K562 (cell line): ENCODE results near the gene KMT5C. TPM values are rescaled to one million over a fixed set of nuclear protein-coding genes. Genes with fewer than 3 reads are reported as not detected.

Source experiments
- ATAC-seq: fragments of 200-7000 bp; cut with Tn5 transposase; 3 replicates; pipeline ENCODE4 v1.9.1; 2020; ENCODE audit warnings: moderate library complexity
- BruUV-seq: library from RNA; stranded (reverse); fragments of 400-500 nt; replicated peaks from 2 replicates; lab custom pipeline; 2021; lab: Mats Ljungman, UMichigan
- CTCF ChIA-PET: fragments of 300-600 bp; formaldehyde crosslinking; extraction: SDS; loops from one replicate; lab custom pipeline; 2021; ENCODE audit warnings: low intra/inter-chr PET ratio; lab: Yijun Ruan, JAX
- POLR2A ChIA-PET: fragments of 300-600, 350-650 bp; sonication (Branson Sonifier 250); formaldehyde crosslinking; extraction: SDS; loops from one replicate; lab custom pipeline; 2021; ENCODE audit warnings: antibody characterized with exemption, inconsistent platforms; lab: Yijun Ruan, JAX
- DNase-seq, 4 experiments: peaks; one replicate each; pipeline versions ENCODE4 v3.0.0 to v3.0.0-alpha.2; 2011 to 2018; ENCODE audit warnings: low spot score in 3 of 4, mixed read lengths in 3 of 4; ENCODE audit errors: extremely low read depth in 1 of 4
- FAIRE-seq: peaks from 2 replicates; lab custom pipeline; 2011; peaks lifted over from hg19 to GRCh38; lab: Jason Lieb, UNC
- H2AFZ ChIP-seq: 2 replicates; pipeline ENCODE4 v1.6.0; 2011; ENCODE audit warnings: low read depth, low read length, control low read depth, inconsistent platforms
- H3K27ac ChIP-seq: fragments of 200-600 bp; 3 replicates; pipeline ENCODE4 v1.8.0; 2011; ENCODE audit warnings: low read depth, mild to moderate bottlenecking, control low read depth, inconsistent platforms, low read length, moderate library complexity, mixed read lengths; ENCODE audit errors: extremely low read depth
- H3K27me3 ChIP-seq, 2 experiments: fragments of 300-600 bp in 1 of 2; 2 replicates in 1 of 2; 3 replicates in 1 of 2; pipeline versions ENCODE4 v1.6.0 to v1.8.0; 2011; ENCODE audit warnings: inconsistent platforms in 2 of 2, low read length in 2 of 2, mild to moderate bottlenecking in 1 of 2, mixed read lengths in 1 of 2, moderate library complexity in 1 of 2; ENCODE audit not compliant: control insufficient read depth in 2 of 2, insufficient read depth in 2 of 2
- H3K36me3 ChIP-seq: fragments of 300-600 bp; 3 replicates; pipeline ENCODE4 v1.8.0; 2011; ENCODE audit warnings: mild to moderate bottlenecking, low read length, inconsistent platforms; ENCODE audit not compliant: control insufficient read depth, insufficient read depth
- H3K4me1 ChIP-seq, 2 experiments: fragments of 200-600 bp in 1 of 2; replicated peaks in 1 of 2; 2 replicates in 1 of 2; 3 replicates in 1 of 2; pipeline versions ENCODE4 v1.5.1 to v1.8.0; 2011; ENCODE audit warnings: inconsistent platforms in 2 of 2, low read length in 2 of 2, mild to moderate bottlenecking in 1 of 2, mixed read lengths in 1 of 2, moderate library complexity in 1 of 2; ENCODE audit not compliant: control insufficient read depth in 2 of 2, insufficient read depth in 2 of 2
- H3K4me2 ChIP-seq: 2 replicates; pipeline ENCODE4 v1.6.1; 2011; ENCODE audit warnings: low read length, control low read depth, inconsistent platforms, mixed read lengths; ENCODE audit not compliant: insufficient read depth
- H3K4me3 ChIP-seq: fragments of 200-600 bp; sonication (generic), shearing (Covaris generic); 2 replicates; pipeline ENCODE4 v1.5.1; 2016; ENCODE audit warnings: control low read depth, inconsistent platforms
- H3K79me2 ChIP-seq: fragments of 200-600 bp; 3 replicates; pipeline ENCODE4 v1.8.0; 2011; ENCODE audit warnings: low read length, inconsistent platforms; ENCODE audit not compliant: control insufficient read depth, insufficient read depth
- H3K9ac ChIP-seq, 2 experiments: 2 replicates each; pipeline versions ENCODE4 v1.6.0 to v1.6.1; 2011; ENCODE audit warnings: low read depth in 2 of 2, low read length in 2 of 2, control low read depth in 1 of 2, inconsistent platforms in 1 of 2, mild to moderate bottlenecking in 1 of 2, mixed read lengths in 1 of 2; ENCODE audit not compliant: insufficient read depth in 1 of 2
- H3K9me1 ChIP-seq: one replicate; pipeline ENCODE4 v1.6.0; 2011; ENCODE audit warnings: inconsistent platforms, mild to moderate bottlenecking, low read length, moderate library complexity; ENCODE audit not compliant: control insufficient read depth, insufficient read depth
- H3K9me3 ChIP-seq: replicated peaks from 2 replicates; pipeline ENCODE4 v1.5.1; 2011; ENCODE audit warnings: low read depth, low read length, inconsistent platforms; ENCODE audit not compliant: control insufficient read depth, insufficient read depth
- H4K20me1 ChIP-seq: replicated peaks from 2 replicates; pipeline ENCODE4 v1.6.1; 2011; ENCODE audit warnings: low read length, inconsistent platforms, mixed read lengths; ENCODE audit not compliant: control insufficient read depth, insufficient read depth
- CC2D1A ChIP-seq: fragments of 450-650 bp; IDR thresholded peaks from 2 replicates; pipeline ENCODE4 v1.6.1; 2017; ENCODE audit warnings: mild to moderate bottlenecking
- CEBPG ChIP-seq, 3 experiments: fragments of 200-800 bp in 1 of 3; sonication (Bioruptor generic) in 1 of 3; sonication (generic) in 1 of 3; formaldehyde crosslinking in 1 of 3; IDR thresholded peaks in 2 of 3; conservative IDR thresholded peaks in 1 of 3; 2 replicates each; pipeline versions ENCODE4 v1.6.1 to v1.8.0; 2016 to 2022; ENCODE audit warnings: missing compliant biosample characterization in 2 of 3, missing genetic modification characterization in 2 of 3, mild to moderate bottlenecking in 1 of 3, missing genetic modification reagents in 1 of 3
- ELF4 ChIP-seq: fragments of 450-650 bp; formaldehyde crosslinking; IDR thresholded peaks from 2 replicates; pipeline ENCODE4 v1.4.0; 2022; ENCODE audit warnings: missing genetic modification characterization
- PCBP2 ChIP-seq: fragments of 200-400 bp; formaldehyde crosslinking; IDR thresholded peaks from 2 replicates; pipeline ENCODE4 v1.6.1; 2018; ENCODE audit warnings: low read length, low read depth, mild to moderate bottlenecking, moderate library complexity; ENCODE audit not compliant: poor library complexity, severe bottlenecking
- ZBTB7A ChIP-seq: IDR thresholded peaks from 2 replicates; pipeline ENCODE4 v1.6.1; 2011; ENCODE audit warnings: low read depth, mild to moderate bottlenecking, low read length, moderate library complexity, borderline replicate concordance; ENCODE audit not compliant: control insufficient read depth
- ZNF324 ChIP-seq: fragments of 250-450 bp; sonication (Bioruptor Pico); IDR thresholded peaks from 2 replicates; pipeline ENCODE4 v1.4.0; 2020; ENCODE audit warnings: mild to moderate bottlenecking
- ZNF41 ChIP-seq: fragments of 250-450 bp; sonication (Bioruptor Pico); conservative IDR thresholded peaks from 2 replicates; pipeline ENCODE4 v1.4.0; 2020; ENCODE audit warnings: mild to moderate bottlenecking
- ZNF551 ChIP-seq: fragments of 250-450 bp; sonication (Bioruptor Pico); IDR thresholded peaks from 2 replicates; pipeline ENCODE4 v1.5.0; 2021; ENCODE audit warnings: mild to moderate bottlenecking, moderate library complexity
- ZSCAN32 ChIP-seq: fragments of 450-650 bp; formaldehyde crosslinking; IDR thresholded peaks from 2 replicates; pipeline ENCODE4 v1.4.0; 2020; ENCODE audit warnings: mild to moderate bottlenecking, moderate library complexity
- WGBS: fragments of 100-300 bp; shearing (Covaris generic); methylation state at CpG from one replicate; pipeline ENCODE4 v1.1.6; 2016; ENCODE audit warnings: low coverage, mixed read lengths; ENCODE audit not compliant: insufficient coverage; ENCODE audit errors: missing lambda C conversion rate; 5-methylcytosine and 5-hydroxymethylcytosine counted together
- in situ Hi-C: fragments of 300-500 bp; cut with MboI; formaldehyde crosslinking; loops from 4 replicates; pipeline ENCODE4 v1.15.0; 2018; ENCODE audit warnings: inconsistent platforms, mixed read lengths
- intact Hi-C: fragments of 100-400 bp; cut with micrococcal nuclease; formaldehyde crosslinking; loops from 2 replicates; pipeline ENCODE4 v1.14.2; 2022
- polyA plus RNA-seq, 8 experiments: library from polyadenylated mRNA; depleted of rRNA in 4 of 8; stranded (reverse) in 5 of 8; unstranded in 3 of 8; fragments of >200 nt; fragmentation: Nextera tagmentation in 2 of 8; fragmentation: Illumina TruSeq in 1 of 8; extraction: Ambion mirVana in 2 of 8; extraction: Trizol in 1 of 8; gene quantifications; 2 replicates each; pipeline versions ENCODE4 v1.2.1 to v1.2.3, GENCODE V29; 2011 to 2014; ENCODE audit warnings: inconsistent platforms in 1 of 8, missing spikeins in 1 of 8
- total RNA-seq, 7 experiments: library from RNA; depleted of rRNA in 6 of 7; stranded (reverse); fragments of >200 nt in 6 of 7; fragmentation: Illumina TruSeq in 2 of 7; extraction: Trizol in 2 of 7; gene quantifications; 2 replicates each; pipeline versions ENCODE4 v1.2.1 to v1.2.3, GENCODE V29; 2011 to 2021; ENCODE audit warnings: low replicate concordance in 1 of 7
- TF ChIP-seq, protein P1 (sequence below): fragments of 450-650 bp; formaldehyde crosslinking; IDR thresholded peaks from 2 replicates; pipeline ENCODE4 v1.4.0; 2022; ENCODE audit warnings: missing genetic modification characterization
- TF ChIP-seq, protein P2 (sequence below): fragments of 450-650 bp; IDR thresholded peaks from 2 replicates; pipeline ENCODE4 v1.6.1; 2017; ENCODE audit warnings: mild to moderate bottlenecking, moderate library complexity

KMT5C gene
- total and polyA plus RNA-seq, 9 of the 15 experiments (the other 6 are each of a cell fraction or from before 2014, with no cell fraction given) = 0.15 to 53.5 (median 16.6) TPM

DNA sequence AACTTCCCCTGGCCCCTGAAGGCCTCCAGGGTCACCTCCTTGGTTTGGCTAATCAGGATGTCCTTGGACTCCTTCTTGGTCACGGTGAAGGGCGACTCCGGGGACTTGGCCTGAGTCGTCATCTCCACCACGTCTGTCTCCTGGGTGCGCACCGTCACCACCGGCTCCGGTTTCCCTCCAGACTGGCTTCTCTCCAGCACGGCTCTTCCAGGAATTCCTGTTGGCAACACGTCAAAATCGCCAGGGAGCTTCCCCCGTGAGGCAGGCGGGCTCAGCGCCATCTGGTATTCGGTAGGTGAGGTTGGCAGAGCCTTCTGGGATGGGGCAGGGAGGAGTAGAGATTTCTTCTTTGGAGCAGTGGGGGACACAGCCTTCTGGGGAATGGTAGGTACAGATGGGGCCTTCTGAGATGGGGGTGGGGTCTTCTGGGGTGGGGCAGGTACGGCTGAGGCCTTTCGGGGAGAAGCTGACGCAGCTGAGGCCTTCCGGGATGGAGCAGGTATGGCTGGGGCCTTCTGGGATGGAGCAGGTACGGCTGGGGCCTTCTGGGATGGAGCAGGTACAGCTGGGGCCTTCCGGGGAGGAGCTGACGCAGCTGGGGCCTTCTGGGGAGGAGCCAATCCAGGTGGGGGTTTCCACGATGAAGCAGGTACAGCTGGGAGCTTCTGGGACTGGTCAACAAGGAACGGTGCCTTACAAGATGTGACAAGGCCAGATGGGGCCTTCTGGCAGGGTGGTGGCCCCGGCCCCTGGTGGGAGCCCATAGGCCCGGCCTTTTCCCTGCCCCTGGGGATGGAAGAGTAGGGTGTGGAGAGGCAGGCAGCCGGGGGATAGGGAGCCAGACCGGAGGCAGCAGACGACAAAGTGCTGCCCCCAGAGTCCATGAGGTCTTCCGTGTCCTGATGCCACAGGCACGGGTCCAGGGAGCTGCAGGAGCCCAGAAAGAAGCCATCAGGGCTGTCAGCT, 19.6 kb downstream of the KMT5C start (continued):
- TF ChIP-seq CEBPG (CRISPR knock-in tag; IDR thresholded peaks at IDR 0.05) (no peak), CEBPG (tag; conservative IDR thresholded peaks at IDR 0.05 in 1 of 2, IDR thresholded peaks at IDR 0.05 in 1 of 2) (no peak), ELF4 (no peak), ZNF324 (CRISPR knock-in tag) (no peak), PCBP2 (no peak), ZSCAN32 (CRISPR knock-in tag) (no peak), ZNF551 (CRISPR knock-in tag) (no peak)
- TF ChIP-seq, protein P1, sequence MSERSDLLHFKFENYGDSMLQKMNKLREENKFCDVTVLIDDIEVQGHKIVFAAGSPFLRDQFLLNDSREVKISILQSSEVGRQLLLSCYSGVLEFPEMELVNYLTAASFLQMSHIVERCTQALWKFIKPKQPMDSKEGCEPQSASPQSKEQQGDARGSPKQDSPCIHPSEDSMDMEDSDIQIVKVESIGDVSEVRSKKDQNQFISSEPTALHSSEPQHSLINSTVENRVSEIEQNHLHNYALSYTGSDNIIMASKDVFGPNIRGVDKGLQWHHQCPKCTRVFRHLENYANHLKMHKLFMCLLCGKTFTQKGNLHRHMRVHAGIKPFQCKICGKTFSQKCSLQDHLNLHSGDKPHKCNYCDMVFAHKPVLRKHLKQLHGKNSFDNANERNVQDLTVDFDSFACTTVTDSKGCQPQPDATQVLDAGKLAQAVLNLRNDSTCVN = no peak
- TF ChIP-seq, all 486 proteins: peak for 0

DNA sequence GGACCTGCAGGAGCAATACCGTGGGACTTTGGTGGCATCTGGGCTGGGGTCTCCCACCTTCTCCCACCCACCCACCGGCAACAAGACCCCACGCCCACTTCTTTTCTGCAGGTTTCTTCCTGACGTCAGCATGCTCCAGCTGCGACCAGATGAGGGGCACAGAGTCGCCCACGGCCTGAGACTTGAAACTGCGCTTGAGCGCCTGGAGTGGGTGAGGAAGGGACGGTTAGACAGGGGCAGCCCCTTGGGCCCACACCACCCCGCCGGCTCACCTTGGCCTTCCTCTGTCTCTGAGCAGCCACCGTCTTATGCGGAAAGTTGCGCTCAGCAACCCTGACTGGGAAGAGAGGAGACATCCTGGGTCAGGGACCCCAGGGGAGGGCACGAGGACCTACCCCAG, 21.2 kb downstream of the KMT5C start:
- CTCF ChIA-PET = no interaction called here
- no peaks in the 10 kb centered on the region for H3K9me3 ChIP-seq
- no peak overlapping the region for H3K9ac ChIP-seq
- FAIRE-seq (no peak), ATAC-seq (no peak), DNase-seq (no peak)
- TF ChIP-seq ZNF41 (CRISPR knock-in tag) (no peak), CC2D1A (no peak), ZBTB7A (peak; percentile 22; the same call in 1 of the 2 replicates)
- TF ChIP-seq, protein P2, sequence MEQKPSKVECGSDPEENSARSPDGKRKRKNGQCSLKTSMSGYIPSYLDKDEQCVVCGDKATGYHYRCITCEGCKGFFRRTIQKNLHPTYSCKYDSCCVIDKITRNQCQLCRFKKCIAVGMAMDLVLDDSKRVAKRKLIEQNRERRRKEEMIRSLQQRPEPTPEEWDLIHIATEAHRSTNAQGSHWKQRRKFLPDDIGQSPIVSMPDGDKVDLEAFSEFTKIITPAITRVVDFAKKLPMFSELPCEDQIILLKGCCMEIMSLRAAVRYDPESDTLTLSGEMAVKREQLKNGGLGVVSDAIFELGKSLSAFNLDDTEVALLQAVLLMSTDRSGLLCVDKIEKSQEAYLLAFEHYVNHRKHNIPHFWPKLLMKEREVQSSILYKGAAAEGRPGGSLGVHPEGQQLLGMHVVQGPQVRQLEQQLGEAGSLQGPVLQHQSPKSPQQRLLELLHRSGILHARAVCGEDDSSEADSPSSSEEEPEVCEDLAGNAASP = no peak
- no TSS peak for BruUV-seq
- H3K27ac ChIP-seq = no peak overlapping the region
- H3K4me2 ChIP-seq = no peak overlapping the region
- 76% methylated on average over 13 of the region's 16 CpGs for WGBS
- peaks cover 5 to 15% of the 10 kb centered on the region in 2 experiments; a peak in 3 of 5 replicates for H3K27me3 ChIP-seq
- H3K36me3 ChIP-seq = no peaks in the 10 kb centered on the region
- intact Hi-C loops = no loop called here
- POLR2A ChIA-PET = interaction anchor here (1.0 kb wide), 1 partner anchor 9 kb away, joined by 3 read pairs; the partner anchor contains the start of gene IL11
- no peaks in the 10 kb centered on the region for H4K20me1 ChIP-seq
- peaks cover 0 to 52% of the 10 kb centered on the region in 2 experiments; a peak in 2 of 5 replicates for H3K4me1 ChIP-seq
- no peaks in the 10 kb centered on the region for H3K9me1 ChIP-seq
- no peaks in the 10 kb centered on the region for H3K79me2 ChIP-seq
- no peak overlapping the region for H3K4me3 ChIP-seq
- H2AFZ ChIP-seq = no peak overlapping the region
- in situ Hi-C loops = no loop called here
